GM18511 (cell line): ENCODE results near the gene XYLT1.
A peak's percentile ranks its signal among the peaks of the same experiment; 100 is the strongest.

Experiments
- ATAC-seq: cut with Tn5 transposase; IDR thresholded peaks from one replicate; pipeline ENCODE4 v1.9.1; 2021; ENCODE audit warnings: mild to moderate bottlenecking, moderate library complexity; ENCODE audit not compliant: unreplicated experiment

Gene XYLT1

GRCh38 chr16:17269439-17269838 lies 201.3 kb downstream of the XYLT1 start:
- no peak for ATAC-seq

- ATAC-seq: no peak
These were observed 204.0 kb downstream of the XYLT1 start for GRCh38 chr16:17266608-17267313.

- ATAC-seq: no peak
These were observed 205.6 kb downstream of the XYLT1 start for GRCh38 chr16:17265154-17265553.

GRCh38 chr16:17261197-17261858 lies 209.4 kb downstream of the XYLT1 start:
- ATAC-seq: no peak

- ATAC-seq: no peak
These were observed 210.4 kb downstream of the XYLT1 start for GRCh38 chr16:17260276-17260849.

GRCh38 chr16:17259751-17260270 lies 210.9 kb downstream of the XYLT1 start:
- ATAC-seq: no peak

- peak; percentile 92 for ATAC-seq
These were observed 211.7 kb downstream of the XYLT1 start for GRCh38 chr16:17258848-17259713.

- ATAC-seq: no peak
These were observed 212.6 kb downstream of the XYLT1 start for GRCh38 chr16:17258077-17258599.

- ATAC-seq: no peak
These were observed 213.2 kb downstream of the XYLT1 start for GRCh38 chr16:17257426-17258023.

GRCh38 chr16:17252701-17253100 lies 218.1 kb downstream of the XYLT1 start:
- ATAC-seq: no peak

GRCh38 chr16:17252064-17252463 lies 218.7 kb downstream of the XYLT1 start:
- ATAC-seq: no peak

- no peak for ATAC-seq
These were observed 219.3 kb downstream of the XYLT1 start for GRCh38 chr16:17251496-17251895.

GRCh38 chr16:17246974-17247732 lies 223.6 kb downstream of the XYLT1 start:
- ATAC-seq: no peak

- ATAC-seq: no peak
These were observed 224.4 kb downstream of the XYLT1 start for GRCh38 chr16:17246268-17246885.

GRCh38 chr16:17245776-17246175 lies 225.0 kb downstream of the XYLT1 start:
- ATAC-seq: no peak

- no peak for ATAC-seq
These were observed 225.7 kb downstream of the XYLT1 start for GRCh38 chr16:17244872-17245551.

GRCh38 chr16:17241264-17241835 lies 229.4 kb downstream of the XYLT1 start:
- no peak for ATAC-seq

GRCh38 chr16:17238285-17239028 lies 232.3 kb downstream of the XYLT1 start:
- no peak for ATAC-seq
